Measurements from ENCODE around the gene EEIG2.

EEIG2 gene

DNA sequence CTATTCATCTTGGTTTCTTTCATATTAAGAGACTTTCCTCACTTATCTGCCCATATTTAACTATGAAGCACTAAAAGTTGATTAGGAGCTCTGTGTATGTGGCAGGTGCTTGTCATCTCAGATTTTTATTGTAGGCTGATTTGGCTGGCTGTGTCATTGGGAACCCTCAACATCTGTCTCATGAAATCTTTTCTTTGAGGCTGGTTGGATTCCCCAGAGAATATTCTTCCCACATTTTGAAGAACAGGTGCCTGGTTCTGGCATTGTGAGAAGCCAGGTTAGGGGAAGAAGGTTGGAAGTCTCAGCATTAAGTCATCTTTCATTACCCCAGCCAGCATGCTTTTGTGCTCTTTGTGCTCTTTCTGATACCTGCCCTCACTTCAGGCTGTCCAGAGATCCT, 37.1 kb downstream of the EEIG2 start:
- H4K20me1 ChIP-seq, result peaks cover 0 to 88% (median 16%) of the 10 kb centered on the region in 11 experiments; a peak in 12 of 22 replicates
- H3K27ac ChIP-seq, result no peak overlapping the region
- peaks cover 12 to 50% (median 27%) of the 10 kb centered on the region in 11 experiments for H3K36me3 ChIP-seq
- peaks cover 0 to 7% (median 0%) of the 10 kb centered on the region in 11 experiments; a peak in 2 of 22 replicates for H3K9me3 ChIP-seq (replicated peaks in 1 of 11)
- peaks cover 2 to 16% (median 8%) of the 10 kb centered on the region in 10 experiments; a peak in 18 of 20 replicates for H3K4me1 ChIP-seq
- no peak overlapping the region for H3K4me2 ChIP-seq
- no peak overlapping the region for H3K9ac ChIP-seq
- H3K27me3 ChIP-seq, result no peaks in the 10 kb centered on the region
- TF ChIP-seq Cebpa-rat (IDR thresholded peaks at IDR 0.05), result no peak
- H3K4me3 ChIP-seq, result no peak overlapping the region

DNA sequence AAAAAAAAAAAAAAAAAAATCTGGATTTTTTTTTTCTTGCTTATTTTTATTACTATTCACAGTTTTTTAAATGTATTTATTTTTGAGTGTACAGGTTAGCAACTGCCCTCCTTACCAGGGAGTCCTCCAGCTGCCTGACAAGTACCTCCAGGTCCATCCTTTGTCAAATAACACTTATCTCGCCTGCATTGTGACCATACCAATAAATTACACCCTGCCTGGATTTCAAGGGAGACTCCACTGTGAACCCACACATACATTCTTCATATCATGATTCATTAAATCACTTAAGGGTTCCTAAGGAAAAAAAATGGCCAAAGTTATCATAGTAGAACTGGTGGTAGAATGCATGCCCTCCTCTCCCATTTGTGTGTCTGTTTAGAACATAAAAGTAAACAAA, 38.4 kb downstream of the EEIG2 start:
- Histone ChIP-seq H3K27ac (no peak overlapping the region), H3K27me3 (no peaks in the 10 kb centered on the region), H3K9me3 (replicated peaks in 1 of 11) (no peaks in the 10 kb centered on the region), H4K20me1 (peaks cover 0 to 87% (median 16%) of the 10 kb centered on the region in 11 experiments; a peak in 12 of 22 replicates), H3K4me3 (no peak overlapping the region), H3K9ac (no peak overlapping the region), H3K4me1 (peaks cover 0 to 3% (median 0%) of the 10 kb centered on the region in 10 experiments; a peak in 4 of 20 replicates), H3K4me2 (no peak overlapping the region), H3K36me3 (peaks cover 25 to 63% (median 36%) of the 10 kb centered on the region in 11 experiments)
- TF ChIP-seq Cebpa-rat (IDR thresholded peaks at IDR 0.05), result no peak

DNA sequence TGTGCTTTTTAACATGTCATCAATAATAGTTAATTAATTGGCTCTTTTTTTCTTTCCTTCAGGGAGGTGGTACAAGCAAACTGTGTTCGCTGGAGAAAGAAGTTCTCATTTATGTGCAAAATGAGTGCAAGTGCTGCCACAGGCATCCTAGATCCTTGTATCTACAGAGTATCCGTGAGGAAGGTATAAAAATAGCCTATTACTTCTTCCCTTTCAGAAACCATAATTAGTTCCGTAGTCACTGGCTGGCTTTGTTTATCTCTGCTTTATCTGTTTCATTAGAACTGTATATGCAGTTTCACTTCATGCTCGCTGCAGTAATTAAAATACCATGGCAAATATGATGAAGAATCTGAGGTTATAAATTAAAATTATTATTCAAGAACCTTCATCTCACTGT, 40.6 kb downstream of the EEIG2 start:
- H3K9ac ChIP-seq, result no peak overlapping the region
- H3K36me3 ChIP-seq, result peaks cover 30 to 76% (median 55%) of the 10 kb centered on the region in 11 experiments
- no peaks in the 10 kb centered on the region for H3K4me1 ChIP-seq
- no peak overlapping the region for H3K27ac ChIP-seq
- no peak for TF ChIP-seq Cebpa-rat (IDR thresholded peaks at IDR 0.05)
- no peak overlapping the region for H3K4me2 ChIP-seq
- peaks cover 0 to 77% (median 16%) of the 10 kb centered on the region in 11 experiments; a peak in 12 of 22 replicates for H4K20me1 ChIP-seq
- no peaks in the 10 kb centered on the region for H3K9me3 ChIP-seq (replicated peaks in 1 of 11)
- H3K4me3 ChIP-seq, result no peak overlapping the region
- no peaks in the 10 kb centered on the region for H3K27me3 ChIP-seq

DNA sequence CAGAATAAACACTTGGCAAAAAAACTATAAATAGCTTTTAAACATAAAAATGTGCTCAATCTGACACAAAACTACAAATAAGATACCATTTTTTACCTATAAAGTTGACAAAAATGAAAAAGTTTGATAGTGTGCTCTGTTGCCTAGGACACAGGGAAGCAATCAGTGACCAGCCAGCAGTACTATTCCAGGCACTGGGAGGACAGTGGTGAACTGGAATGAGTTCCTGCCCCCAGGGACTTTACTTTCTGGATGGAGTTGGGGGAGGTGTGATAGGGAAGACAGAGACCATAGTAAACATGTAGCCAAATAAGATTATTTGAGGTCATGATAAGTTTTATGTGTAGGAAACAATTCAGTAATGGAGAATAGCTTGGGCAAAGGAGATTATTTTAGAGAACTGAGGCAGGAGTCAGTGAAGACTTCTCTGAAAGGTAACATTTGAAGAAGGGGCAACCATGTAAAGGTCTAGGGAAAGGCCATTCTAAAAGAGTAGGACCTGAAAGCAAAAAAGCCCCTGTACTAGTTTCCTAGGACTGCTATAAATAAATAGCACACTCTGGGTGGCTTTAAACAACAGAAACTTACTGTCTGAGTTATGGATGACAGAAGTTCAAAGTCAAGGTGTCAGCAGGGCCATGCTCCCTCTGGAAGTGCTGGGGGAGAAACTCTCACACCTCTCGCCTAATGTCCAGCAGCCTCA, 42.0 kb downstream of the EEIG2 start:
- Histone ChIP-seq H4K20me1 (peaks cover 0 to 76% (median 7%) of the 10 kb centered on the region in 11 experiments; a peak in 12 of 22 replicates), H3K4me1 (no peaks in the 10 kb centered on the region), H3K9ac (no peak overlapping the region)

DNA sequence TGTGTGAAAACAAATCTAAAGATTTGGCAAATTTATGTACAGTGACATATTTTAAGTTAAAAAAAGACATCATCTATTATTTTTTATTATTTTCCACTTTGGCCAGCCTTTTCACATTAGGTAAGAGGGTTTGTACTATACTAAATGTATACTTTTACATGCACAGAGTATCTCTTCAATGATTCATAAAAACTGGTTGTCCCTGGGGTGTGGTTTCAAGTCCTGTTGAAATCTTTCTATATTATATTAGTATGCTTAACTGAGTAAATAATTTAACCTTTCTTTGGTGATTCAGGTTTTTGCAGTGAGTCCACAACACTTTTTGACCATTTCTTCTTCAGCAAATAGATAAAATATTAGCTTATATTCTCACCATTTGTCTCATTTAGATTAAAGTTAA, 45.7 kb downstream of the EEIG2 start:
- H4K20me1 ChIP-seq, result peaks cover 0 to 65% (median 0%) of the 10 kb centered on the region in 11 experiments; a peak in 3 of 22 replicates
- no peak overlapping the region for H3K4me3 ChIP-seq
- H3K9me3 ChIP-seq (replicated peaks in 1 of 11), result no peaks in the 10 kb centered on the region
- no peaks in the 10 kb centered on the region for H3K4me1 ChIP-seq
- no peak overlapping the region for H3K9ac ChIP-seq
- no peaks in the 10 kb centered on the region for H3K27me3 ChIP-seq
- no peak for TF ChIP-seq Cebpa-rat (IDR thresholded peaks at IDR 0.05)
- H3K36me3 ChIP-seq, result peaks cover 68 to 97% (median 90%) of the 10 kb centered on the region in 11 experiments
- H3K27ac ChIP-seq, result no peak overlapping the region
- no peak overlapping the region for H3K4me2 ChIP-seq

More for the DNA sequence above, 42.0 kb downstream of the EEIG2 start:
- H3K4me3 ChIP-seq, result no peak overlapping the region
- peaks cover 37 to 87% (median 66%) of the 10 kb centered on the region in 11 experiments for H3K36me3 ChIP-seq
- H3K27ac ChIP-seq, result no peak overlapping the region
- H3K9me3 ChIP-seq (replicated peaks in 1 of 11), result no peaks in the 10 kb centered on the region
- H3K4me2 ChIP-seq, result no peak overlapping the region
- no peaks in the 10 kb centered on the region for H3K27me3 ChIP-seq
- TF ChIP-seq Cebpa-rat (IDR thresholded peaks at IDR 0.05), result no peak

DNA sequence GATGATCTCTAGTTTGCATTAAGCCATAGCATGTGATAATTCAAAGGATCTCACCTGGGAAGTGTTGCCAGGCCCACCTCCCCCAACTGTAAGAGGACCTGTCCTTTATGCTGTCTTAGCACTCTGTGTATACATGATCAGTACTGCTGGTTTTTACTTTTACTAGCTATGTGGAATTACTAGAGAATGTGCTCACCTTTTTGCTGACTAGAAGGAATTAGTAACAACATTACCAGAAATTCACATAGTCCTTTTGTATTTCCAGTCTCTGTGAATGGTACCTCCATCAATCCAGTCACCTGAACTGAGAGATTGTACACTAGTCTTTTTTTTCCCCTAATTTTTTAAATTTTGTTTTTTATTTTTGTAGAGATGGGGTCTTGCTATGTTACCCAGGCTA, 46.6 kb downstream of the EEIG2 start:
- peaks cover 72 to 97% (median 86%) of the 10 kb centered on the region in 11 experiments for H3K36me3 ChIP-seq
- no peak overlapping the region for H3K4me2 ChIP-seq
- H3K4me1 ChIP-seq, result no peaks in the 10 kb centered on the region
- H3K27ac ChIP-seq, result no peak overlapping the region
- no peaks in the 10 kb centered on the region for H3K9me3 ChIP-seq (replicated peaks in 1 of 11)
- no peak for TF ChIP-seq Cebpa-rat (IDR thresholded peaks at IDR 0.05)
- no peak overlapping the region for H3K9ac ChIP-seq
- no peaks in the 10 kb centered on the region for H3K27me3 ChIP-seq
- H3K4me3 ChIP-seq, result no peak overlapping the region
- peaks cover 0 to 63% (median 0%) of the 10 kb centered on the region in 11 experiments; a peak in 3 of 22 replicates for H4K20me1 ChIP-seq

DNA sequence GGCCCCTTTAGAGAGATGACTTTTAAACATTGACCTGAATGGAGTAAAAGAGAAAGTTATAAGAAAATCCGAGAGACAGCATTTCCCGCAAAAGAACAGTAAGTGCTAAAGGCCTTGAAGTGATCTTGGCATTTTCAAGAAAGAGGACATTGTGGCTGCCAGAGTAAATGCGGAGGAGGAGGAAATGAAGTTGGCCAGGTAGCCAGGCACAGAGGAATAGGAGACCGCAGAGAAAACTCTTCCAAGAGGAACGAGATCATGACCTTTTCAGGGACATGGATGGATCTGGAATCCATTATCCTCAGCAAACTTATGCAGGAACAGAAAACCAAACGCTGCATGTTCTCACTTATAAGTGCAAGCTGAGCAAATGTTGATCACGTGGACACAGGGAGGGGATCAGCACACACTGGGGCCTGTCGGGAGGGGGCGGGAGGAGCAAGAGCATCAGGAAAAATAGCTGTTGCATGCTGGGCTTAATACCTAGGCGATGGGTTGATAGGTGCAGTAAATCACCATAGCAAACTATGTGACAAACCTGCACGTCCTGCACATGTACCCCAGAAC, 49.7 kb downstream of the EEIG2 start:
- H3K36me3 ChIP-seq, result peaks cover 70 to 97% (median 84%) of the 10 kb centered on the region in 11 experiments
- no peak for TF ChIP-seq Cebpa-rat (IDR thresholded peaks at IDR 0.05)

More for the DNA sequence above, 49.7 kb downstream of the EEIG2 start:
- H3K4me2 ChIP-seq, result no peak overlapping the region
- peaks cover 0 to 53% (median 0%) of the 10 kb centered on the region in 11 experiments; a peak in 3 of 22 replicates for H4K20me1 ChIP-seq
- no peak overlapping the region for H3K9ac ChIP-seq
- H3K4me3 ChIP-seq, result no peak overlapping the region
- no peaks in the 10 kb centered on the region for H3K4me1 ChIP-seq
- no peak overlapping the region for H3K27ac ChIP-seq
- H3K27me3 ChIP-seq, result no peaks in the 10 kb centered on the region
- H3K9me3 ChIP-seq (replicated peaks in 1 of 11), result no peaks in the 10 kb centered on the region

Measured in BLaER1 treated with 17β-estradiol and CSF1 and Interleukin-3, amounts not matched to agents 10 nM and 100 nM (cell line).